Stimulated activated CD8-positive, alpha-beta memory T cell treated with anti-CD3 and anti-CD28 coated beads, Interleukin-2, amount 100 ng/mL, for 1 hour (primary cell): ENCODE measurements around the gene MMP15.
"Not testable (repeated sequence)": the region's sequence is repeated elsewhere in the genome, so short reads cannot be mapped to it uniquely, and the experiment has no call there.

Experiments
- DNase-seq, 2 donors: peaks; one replicate each; pipeline ENCODE4 v3.0.0-alpha.2; 2020; ENCODE audit warnings: low read depth in 2 of 2

MMP15 gene

DNA sequence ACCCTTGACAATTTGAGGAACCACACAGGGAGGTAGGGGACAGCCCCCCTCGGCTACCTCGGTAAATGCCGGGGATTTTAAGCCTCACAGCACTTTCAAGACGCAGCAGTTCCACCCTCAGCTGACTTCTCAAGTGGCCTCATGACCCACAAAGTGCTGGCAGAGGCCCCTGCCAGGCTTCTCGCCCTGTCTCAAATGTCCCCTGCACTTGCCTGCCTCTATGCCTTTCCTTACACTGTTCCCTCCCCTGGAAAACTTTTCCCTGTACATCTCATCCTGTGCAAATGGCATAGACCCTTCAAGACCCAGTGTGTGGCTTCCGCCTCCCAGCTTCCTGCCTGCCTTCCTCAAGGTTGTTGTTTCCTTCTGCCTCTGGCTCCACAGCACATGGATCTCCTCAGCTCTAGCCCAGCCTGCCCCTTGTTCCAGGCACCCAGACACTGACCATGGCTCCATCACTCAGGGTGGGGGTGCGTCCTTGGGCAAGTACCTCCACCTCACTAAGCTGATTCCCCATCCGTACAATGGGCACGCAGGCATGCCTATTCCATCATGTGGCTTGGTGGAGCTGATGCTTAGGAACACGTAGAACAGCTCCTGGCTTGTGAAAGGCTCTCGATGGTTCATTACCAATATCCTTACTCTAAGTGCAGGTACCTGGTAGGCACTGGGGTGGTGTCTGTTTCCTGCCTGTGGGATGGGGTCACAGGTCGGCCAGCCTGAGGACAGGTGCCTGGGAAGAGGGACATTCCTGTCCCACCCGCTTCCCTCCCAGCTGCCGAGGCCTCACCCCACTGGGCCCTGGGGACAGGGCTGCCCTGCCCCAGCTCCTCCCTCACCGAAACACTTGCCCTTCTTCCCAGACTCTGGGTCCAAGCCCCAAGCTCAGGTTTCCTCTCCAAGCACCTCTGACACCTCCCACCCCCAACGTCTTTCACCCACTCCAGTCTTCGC is 24.0 kb downstream of the MMP15 start:
- no peak for DNase-seq

DNA sequence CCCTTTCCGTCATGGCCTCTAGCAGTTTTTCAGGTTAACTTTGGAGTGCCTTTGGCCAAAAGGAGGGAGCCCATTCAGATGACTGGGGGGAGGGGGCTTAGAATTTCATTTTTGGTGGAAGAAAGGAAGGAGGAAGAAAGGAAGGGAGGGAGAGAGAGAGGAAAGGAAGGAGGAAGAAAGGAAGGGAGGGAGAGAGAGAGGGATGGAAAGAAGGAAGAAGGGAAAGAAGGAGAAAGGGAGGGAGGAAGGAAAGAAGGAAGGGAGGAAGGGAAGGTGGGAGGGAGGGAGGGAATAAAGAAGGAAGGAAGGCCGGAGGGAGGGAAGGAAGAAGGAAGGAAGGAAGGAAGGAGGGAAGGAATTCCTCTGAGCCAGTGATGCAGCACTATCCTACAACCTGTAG is 25.7 kb downstream of the MMP15 start:
- DNase-seq, result no peak

DNA sequence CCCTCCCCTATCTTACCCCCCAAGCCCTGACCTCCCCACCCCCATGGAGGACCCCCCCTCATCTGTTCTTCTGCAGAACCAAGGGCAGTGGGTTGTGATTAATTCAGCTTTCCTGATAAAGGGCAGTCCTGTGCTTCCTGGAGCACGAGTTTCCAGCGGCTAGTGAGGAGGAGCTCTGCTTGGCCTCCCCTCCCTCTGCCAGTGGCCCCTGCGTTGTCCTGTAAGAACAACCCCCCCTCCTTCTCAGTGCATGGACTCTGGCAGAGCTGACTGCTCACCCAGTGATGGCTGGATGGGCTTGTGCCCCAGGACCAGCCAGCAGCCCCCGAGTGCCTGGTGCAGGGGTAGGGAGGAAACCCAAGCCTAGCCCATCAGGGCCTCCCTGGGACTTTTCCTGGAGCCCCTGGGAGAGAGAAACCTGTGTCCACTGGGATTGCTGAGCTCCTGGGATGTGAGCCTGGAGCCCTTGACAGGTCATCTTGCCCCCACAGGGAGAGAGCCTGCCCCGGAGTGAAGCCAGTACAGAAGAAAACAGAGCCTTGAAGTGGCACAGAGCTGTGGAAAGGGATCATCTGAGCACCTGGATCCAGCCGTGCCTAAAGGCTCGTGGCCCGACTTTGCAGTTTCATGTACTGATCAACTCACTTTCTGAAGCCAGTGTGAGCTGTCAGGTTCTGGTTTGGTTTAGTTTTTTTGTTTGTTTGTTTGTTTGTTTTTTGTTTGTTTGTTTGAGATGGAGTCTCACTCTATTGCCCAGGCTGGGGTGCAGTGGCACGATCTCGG is 26.5 kb downstream of the MMP15 start:
- DNase-seq, result no peak

DNA sequence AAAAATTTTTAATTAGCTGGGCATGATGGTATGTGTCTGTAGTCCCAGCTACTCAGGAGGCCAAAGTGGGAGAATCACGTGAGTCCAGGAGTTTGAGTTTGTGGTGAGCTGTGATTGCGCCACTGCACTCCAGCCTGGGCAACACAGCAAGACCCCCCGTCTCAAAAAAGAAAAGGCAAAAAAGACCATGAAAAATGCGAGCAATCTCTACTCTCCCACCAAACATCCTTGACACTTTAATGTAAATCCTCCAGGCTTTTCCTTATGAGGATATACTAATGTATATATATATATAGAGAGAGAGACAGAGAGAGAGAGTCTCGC is 28.1 kb downstream of the MMP15 start:
- DNase-seq, result no peak

DNA sequence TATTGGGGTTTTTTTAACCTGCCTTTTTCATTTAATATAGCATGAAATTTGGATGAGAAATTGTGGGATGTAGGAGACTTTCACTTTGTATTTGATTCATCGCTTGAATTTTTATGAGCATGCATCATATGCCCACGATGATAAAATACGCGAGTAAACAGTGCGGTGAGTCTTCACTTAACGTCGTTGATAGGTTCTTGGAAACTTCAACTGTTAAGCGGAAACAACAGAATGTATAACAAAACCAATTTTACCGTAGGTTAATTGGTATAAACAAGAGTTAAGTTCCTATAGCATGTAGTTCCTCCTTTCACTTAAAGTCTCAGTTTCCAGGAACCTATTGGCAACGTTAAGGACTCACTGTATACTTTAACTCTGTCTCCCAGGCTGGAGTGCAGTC is 28.7 kb downstream of the MMP15 start:
- DNase-seq, result no peak

DNA sequence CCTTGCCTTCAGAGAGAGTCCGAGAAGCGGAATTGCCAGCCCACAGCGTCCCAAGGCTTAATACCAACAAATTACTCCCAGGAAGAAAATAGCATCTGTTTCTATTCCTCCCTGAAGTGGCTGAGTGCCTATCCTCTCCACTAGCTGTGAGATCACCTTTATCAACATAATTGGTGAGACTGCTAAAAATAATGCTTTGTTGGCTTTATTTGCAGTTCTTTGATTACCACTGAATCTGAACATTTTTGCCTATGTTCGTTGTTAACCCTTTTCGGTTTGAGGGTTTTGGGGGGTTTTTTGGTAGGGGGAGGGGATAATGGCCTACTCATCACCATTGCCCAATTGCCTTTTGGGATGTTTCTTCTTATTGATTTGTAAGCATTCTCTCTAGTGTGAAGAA is 31.0 kb downstream of the MMP15 start:
- DNase-seq, result no peak

DNA sequence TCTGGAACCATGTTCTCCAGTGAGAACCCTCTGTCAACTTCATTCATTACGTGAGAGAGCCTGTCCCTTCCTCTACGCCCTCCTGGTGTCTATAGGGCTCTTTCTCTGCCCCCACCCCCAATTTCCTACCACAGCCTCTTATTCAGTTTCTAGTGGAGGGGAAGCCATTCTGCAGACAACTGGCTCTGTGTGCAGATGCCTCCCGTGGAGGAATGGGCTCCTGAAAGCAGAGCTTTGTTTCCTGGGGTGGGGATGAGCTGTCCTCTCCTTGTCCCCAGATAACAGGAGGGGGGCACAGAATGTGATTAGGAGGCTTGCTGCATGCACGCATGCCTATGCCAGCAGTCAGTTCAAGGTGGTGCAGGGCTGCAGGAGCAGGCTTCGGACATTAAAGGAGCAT is 31.6 kb downstream of the MMP15 start:
- DNase-seq, result no peak

DNA sequence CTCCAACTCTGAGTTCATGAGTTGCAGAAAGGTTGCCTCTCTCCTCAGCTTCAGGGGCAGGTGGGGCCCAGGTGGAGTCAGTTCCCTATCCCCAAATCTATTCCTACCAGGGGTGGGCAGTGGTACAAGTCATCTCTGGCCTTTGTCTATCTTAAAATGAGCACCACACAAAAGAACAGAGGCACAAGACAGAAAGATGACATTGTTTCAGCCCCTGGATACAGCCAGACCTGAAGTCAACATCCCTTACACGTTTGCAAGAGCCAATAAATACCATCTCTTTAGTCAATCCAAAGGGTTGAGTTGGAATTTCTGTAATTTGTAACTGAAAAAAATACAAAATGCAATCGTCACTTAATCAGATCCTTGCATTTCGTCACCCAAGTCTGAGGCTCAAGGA is 32.2 kb downstream of the MMP15 start:
- no peak for DNase-seq

DNA sequence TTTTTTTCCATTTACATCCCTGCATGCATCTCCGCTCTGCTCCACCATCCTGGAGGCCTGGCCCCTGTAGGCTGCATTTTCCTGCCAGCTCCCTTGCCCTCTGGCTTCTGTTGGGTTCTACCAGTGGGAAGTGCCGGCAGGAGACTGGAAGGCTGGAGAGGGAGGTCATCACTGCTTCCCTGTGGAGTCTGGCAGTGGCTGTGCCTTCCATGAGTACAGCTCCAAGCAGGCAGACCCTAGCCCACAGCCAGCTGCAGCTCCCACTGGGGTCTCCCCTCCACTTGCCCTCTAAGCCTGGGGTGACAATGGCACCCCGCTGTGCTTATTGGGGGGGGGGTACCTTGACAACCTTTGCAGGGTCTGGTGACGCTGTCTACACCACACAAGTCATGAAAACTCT is 37.3 kb downstream of the MMP15 start:
- no peak for DNase-seq

DNA sequence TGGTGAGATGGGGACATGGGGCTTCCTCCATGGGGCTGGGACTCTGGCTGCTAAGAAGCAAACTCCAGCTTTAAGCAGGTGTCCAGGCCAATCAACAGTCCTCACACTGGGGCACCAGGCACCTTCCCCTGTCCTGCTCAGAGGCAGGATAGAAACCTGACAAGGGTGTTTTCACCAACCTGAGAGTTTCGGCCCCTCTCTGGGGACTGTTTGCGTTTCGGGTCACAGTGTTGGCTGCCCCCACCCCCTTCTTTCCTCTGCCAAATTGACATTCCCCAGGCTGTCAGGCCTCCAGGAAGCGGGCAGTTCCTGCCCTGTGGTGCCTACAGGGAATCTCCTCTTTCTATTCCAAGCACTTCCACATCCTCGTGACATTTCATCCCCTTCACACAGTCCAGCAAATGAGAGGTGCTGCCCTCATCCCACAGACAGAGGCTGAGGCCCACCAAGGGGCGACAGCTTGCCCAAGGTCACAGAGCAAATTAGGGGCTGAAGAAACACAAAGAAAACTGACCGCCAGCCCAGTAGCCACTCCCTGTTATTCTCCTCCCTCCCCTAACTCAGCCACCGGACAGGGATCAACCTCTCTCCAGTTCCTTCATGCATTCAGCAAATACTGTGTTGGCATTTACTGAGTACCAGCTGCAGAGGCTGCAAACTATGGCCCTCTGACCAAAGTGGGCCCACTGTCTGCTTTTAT is 38.0 kb downstream of the MMP15 start:
- no peak for DNase-seq

DNA sequence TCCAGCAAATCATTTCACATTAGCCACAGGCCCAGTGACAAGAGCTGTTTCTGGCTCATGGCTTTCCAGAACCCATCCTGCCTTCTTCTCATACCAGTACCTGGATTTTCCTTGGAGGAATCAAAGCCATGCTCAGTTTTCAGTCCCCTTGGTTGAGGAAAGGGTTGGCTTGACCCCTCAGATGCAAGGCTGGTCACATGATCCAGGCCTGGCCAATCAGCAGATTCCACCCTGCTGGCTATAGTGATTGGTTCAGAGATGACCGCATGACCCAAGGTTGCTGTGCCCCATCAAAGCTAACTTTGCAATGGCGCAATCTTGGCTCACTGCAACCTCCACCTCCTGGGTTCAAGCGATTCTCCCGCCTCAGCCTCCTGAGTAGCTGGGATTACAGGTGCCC is 45.0 kb downstream of the MMP15 start:
- no peak for DNase-seq

DNA sequence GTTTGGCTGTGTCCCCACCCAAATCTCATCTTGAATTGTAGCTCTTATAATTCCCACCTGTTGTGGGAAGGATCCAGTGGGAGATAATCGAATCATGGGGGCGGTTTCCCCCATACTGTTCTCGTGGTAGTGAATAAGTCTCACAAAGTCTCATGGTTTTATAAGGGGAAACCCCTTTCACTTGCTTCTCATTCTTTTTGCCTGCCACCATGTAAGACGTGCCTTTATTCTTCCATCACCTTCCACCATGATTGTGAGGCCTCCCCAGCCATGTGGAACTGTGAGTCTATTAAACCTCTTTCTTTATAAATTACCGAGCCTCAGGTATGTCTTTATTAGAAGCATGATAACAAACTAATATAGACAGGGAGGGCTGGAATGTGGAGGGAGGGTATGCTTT is 46.6 kb downstream of the MMP15 start:
- DNase-seq, result not testable (repeated sequence)

DNA sequence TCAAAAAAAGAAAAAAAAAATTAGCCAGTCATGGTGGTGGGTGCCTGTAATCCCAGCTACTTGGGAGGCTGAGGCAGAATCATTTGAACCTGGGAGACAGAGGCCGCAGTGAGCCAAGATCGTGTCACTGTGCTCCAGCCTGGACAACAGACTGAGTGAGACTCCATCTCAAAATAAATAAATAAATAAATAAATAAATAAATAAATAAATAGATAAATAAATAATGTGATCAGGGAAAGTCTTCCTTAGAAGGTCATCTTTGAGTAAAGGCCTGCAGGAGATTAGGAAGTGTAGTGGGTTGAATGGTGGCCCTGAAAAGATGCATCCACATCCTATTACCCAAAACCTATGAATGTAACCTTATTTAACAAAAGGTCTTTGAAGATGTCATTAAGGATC is 47.5 kb downstream of the MMP15 start:
- not testable (repeated sequence) for DNase-seq

DNA sequence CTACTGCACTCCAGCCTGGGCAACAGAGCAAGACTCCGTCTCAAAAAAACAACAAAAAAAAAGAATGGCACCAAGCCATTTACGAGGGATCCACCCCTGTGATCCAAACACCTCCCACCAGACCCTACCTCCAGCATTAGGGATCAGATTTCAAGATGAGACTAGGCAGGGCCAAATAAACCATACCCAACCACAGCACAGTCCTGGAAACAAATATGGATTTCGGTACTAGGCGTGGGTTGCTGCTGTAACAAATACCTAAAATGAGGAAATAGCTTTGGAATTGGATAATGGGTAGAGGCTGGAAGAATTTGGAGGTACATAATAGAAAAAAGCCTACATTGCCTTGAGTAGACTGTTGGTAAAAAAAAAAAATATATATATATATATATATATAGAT is 49.1 kb downstream of the MMP15 start:
- DNase-seq, result no peak

DNA sequence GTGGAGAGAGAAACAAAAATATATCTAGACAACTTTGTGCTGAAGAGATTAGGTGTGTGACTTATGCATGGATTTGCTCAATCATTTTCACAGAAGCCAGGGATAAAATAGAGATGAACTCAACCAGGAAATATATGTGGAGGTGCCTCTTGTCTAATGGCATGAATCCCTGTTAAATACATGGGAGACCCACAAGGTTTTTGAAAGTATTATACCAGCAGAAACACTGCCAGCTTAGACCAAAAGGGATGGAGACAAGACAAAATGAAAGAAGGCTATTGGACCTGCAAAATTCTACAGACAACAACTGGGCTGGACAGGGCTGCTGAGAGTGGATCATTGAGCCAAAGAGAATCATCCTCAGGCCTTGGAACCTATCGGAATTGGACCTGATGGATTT is 51.0 kb downstream of the MMP15 start:
- no peak for DNase-seq

DNA sequence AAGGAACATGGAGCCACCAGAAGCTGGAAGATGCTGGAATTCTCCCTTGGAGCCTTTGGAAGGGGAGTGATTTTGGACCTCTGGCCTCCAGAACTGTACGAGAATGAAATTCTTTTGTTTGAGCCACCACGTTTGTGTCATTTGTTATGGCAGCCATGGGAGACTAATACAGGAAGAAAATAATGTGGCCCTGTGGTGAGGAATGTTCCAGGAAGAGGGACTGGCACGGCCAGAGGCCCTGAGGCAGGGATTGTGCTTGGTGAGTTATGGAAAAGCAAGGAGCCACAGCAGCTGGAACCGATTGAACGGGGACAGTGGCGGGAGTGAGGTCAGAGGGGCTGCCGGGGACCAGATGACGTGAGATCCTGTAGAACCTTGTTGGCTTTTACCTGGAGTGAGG is 52.2 kb downstream of the MMP15 start:
- DNase-seq, result no peak

DNA sequence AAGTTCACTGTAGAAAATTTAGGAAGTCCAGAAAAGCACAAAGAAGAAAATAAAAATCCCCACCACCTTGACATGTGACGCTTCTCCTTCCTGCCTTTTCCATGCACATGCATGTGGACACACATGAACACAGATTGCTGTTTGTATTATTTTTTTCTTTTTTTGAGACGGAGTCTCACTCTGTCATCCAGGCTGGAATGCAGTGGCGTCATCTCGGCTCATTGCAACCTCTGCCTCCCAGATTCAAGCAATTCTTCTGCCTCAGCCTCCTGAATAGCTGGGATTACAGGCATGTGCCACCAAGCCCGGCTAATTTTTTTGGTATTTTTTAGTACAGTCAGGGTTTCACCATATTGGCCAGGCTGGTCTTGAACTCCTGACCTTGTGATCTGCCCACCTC is 55.1 kb downstream of the MMP15 start:
- not testable (repeated sequence) for DNase-seq

DNA sequence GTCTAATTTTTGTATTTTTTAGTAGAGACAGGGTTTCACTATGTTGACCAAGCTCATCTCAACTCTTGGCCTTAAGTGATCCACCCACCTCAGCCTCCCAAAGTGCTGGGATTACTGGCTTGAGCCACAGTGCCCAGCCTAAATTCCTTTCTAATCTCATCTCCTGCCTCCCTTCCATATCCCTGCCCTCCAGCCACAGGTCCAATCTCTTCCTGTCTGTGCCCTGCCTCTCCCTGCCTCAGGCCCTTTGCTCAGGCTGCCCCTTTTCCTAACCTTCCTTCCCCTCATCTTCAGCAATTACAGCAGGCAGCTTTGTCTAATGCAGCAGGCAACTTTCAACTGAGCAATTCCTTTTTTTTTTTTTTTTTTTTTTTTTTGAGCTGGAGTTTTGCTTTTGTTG is 56.8 kb downstream of the MMP15 start:
- no peak for DNase-seq

DNA sequence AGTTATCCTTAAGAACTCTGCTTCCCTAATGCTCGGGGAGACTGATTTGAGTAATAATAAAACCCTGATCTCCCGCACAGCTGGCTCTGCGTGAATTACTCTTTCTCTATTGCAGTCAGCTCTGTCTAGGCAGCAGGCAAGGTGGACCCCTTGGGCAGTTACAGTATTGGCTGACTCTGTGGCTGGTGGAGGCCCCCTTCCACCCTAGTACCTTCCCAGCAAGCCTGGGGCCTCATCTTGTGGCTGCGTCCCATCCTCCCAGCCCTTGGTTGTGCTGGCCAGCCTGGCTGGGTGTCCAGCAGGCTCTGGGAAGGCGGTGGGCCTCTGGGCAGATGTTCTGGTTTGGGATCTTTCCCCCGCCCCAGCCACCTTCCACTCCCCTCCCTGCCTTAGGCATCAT is 59.1 kb downstream of the MMP15 start:
- no peak for DNase-seq

DNA sequence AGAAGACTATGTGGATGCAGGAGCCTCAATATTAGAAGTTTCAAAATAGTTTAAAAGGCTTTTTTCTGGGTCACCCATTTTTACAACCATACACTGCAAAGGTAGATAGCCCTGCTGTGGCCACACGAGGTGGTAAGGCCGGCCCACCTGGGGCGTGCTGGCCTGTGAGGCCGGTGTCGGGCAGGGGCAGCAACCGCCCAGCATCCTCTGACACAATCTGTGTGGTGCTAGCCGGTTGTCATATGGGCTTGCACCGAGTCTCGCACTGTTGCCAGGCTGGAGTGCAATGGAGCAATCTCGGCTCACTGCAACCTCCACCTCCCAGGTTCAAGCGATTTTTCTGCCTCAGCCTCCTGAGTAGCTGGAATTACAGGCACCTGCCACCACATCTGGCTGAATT is 59.6 kb downstream of the MMP15 start:
- DNase-seq, result no peak

DNA sequence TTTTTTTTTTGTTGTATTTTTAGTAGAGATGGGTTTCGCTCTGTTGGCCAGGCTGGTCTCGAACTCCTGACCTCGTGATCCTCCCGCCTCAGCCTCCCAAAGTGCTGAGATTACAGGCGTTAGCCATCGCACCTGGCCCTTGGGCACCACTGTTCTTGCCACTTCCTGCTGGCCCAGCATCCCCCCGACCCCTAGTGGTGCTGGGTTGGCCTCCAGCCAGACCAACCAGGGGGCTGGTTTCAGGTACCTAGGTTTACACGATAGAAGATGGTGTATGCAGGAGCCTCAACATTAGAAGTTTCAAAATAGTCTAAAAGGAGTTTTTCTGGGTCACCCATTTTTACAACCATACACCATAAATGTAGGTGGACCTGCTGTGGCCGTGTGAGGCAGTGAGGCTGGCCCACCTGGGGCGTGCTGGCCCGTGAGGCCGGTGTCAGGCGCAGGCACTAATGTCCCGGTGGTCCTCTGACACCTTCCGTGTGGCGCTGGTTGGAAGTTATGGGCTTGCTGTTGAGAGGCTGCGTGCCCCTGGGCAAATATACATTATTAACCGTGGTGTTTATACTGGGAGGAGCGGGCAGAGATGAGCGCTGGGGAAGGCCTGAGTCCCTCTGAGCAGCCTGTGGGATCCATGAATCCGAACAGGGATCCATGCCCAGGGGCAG is 60.2 kb downstream of the MMP15 start:
- no peak for DNase-seq
